ENCODE data around the gene PRDM16.

Gene PRDM16

DNA sequence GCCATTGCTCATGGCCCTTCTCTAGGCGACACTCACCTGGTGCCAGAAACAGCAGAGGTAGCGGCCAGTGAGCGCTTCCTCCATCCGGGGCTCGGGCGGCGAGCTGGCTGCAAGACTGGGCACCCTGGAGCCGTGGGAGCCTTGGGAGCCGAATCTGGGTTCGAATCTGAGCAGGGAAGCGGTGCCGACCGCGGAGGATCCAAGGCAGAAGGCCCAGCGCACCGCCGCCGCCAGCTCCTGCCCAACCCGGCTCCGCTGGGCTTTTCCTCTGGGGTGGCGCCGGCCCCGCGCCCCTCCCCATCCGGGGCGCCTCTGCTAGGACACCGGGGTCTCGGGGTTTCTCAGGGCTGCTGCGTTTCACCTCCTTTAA, 1.7 kb upstream of the PRDM16 start:
- 0 out of 2 replicates have a peak, but pooled peaks have one; percentile 49 for TF ChIP-seq ZNF449 (tag by site-specific recombination; IDR thresholded peaks at IDR 0.05)
- TF ChIP-seq ZNF354C (tag by site-specific recombination; IDR thresholded peaks at IDR 0.05; ENCODE audit: borderline replicate concordance, low read depth): no peak
- Histone ChIP-seq H3K4me1 (ENCODE audit: control insufficient read depth, insufficient read depth, low read length) (no peaks in the 10 kb centered on the region; the same call in 1 of the 2 replicates), H3K9me3 (ENCODE audit: control insufficient read depth, insufficient read depth, low read depth, low read length) (no peaks in the 10 kb centered on the region), H3K4me3 (ENCODE audit: low read depth, low read length) (no peak overlapping the region), H3K27ac (ENCODE audit: extremely low read depth, low read depth, low read length) (no peak overlapping the region), H3K36me3 (ENCODE audit: control insufficient read depth in 2 of 2, insufficient read depth in 1 of 2, low read length in 2 of 2) (no peaks in the 10 kb centered on the region)
- CTCF ChIA-PET: no interaction called here
- POLR2A ChIA-PET: no interaction called here

GRCh38 chr1:3067671-3068563, 1.1 kb upstream of the PRDM16 start:
- Histone ChIP-seq H3K36me3 (ENCODE audit: control insufficient read depth in 2 of 2, insufficient read depth in 1 of 2, low read length in 2 of 2) (no peaks in the 10 kb centered on the region), H3K4me3 (ENCODE audit: low read depth, low read length) (no peak overlapping the region), H3K27ac (ENCODE audit: extremely low read depth, low read depth, low read length) (peak overlapping the region; percentile 46; the same call in 1 of the 2 replicates), H3K4me1 (ENCODE audit: control insufficient read depth, insufficient read depth, low read length) (no peaks in the 10 kb centered on the region; the same call in 1 of the 2 replicates), H3K9me3 (ENCODE audit: control insufficient read depth, insufficient read depth, low read depth, low read length) (no peaks in the 10 kb centered on the region)
- TF ChIP-seq ZNF394 (tag by site-specific recombination; IDR thresholded peaks at IDR 0.05; ENCODE audit: borderline replicate concordance) (no peak), PRDM4 (tag by site-specific recombination; IDR thresholded peaks at IDR 0.05) (no peak)
- CTCF ChIA-PET: no interaction called here
- POLR2A ChIA-PET: no interaction called here

GRCh38 chr1:3069491-3070308, 697 bp downstream of the PRDM16 start:
- Histone ChIP-seq H3K27ac (ENCODE audit: extremely low read depth, low read depth, low read length) (peak overlapping the region; percentile 86), H3K36me3 (ENCODE audit: control insufficient read depth in 2 of 2, insufficient read depth in 1 of 2, low read length in 2 of 2) (no peaks in the 10 kb centered on the region), H3K9me3 (ENCODE audit: control insufficient read depth, insufficient read depth, low read depth, low read length) (no peaks in the 10 kb centered on the region), H3K4me3 (ENCODE audit: low read depth, low read length) (peak overlapping the region; percentile 37), H3K4me1 (ENCODE audit: control insufficient read depth, insufficient read depth, low read length) (no peaks in the 10 kb centered on the region; the same call in 1 of the 2 replicates)
- POLR2A ChIA-PET: no interaction called here
- CTCF ChIA-PET: interaction anchor here (0.7 kb wide), 1 partner anchor 138 kb away, joined by 4 read pairs; no protein-coding TSS in a partner anchor
- peak; percentile 20; the same call in 1 of the 2 replicates for TF ChIP-seq ZNF341 (tag by site-specific recombination; IDR thresholded peaks at IDR 0.05; ENCODE audit: low read depth)
- TF ChIP-seq, protein P1, sequence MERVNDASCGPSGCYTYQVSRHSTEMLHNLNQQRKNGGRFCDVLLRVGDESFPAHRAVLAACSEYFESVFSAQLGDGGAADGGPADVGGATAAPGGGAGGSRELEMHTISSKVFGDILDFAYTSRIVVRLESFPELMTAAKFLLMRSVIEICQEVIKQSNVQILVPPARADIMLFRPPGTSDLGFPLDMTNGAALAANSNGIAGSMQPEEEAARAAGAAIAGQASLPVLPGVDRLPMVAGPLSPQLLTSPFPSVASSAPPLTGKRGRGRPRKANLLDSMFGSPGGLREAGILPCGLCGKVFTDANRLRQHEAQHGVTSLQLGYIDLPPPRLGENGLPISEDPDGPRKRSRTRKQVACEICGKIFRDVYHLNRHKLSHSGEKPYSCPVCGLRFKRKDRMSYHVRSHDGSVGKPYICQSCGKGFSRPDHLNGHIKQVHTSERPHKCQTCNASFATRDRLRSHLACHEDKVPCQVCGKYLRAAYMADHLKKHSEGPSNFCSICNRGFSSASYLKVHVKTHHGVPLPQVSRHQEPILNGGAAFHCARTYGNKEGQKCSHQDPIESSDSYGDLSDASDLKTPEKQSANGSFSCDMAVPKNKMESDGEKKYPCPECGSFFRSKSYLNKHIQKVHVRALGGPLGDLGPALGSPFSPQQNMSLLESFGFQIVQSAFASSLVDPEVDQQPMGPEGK (tag by site-specific recombination; IDR thresholded peaks at IDR 0.05): no peak
- no peak for TF ChIP-seq BCL11A (tag by site-specific recombination; IDR thresholded peaks at IDR 0.05; ENCODE audit: low read depth)
- no peak for TF ChIP-seq ZNF423 (tag by site-specific recombination; IDR thresholded peaks at IDR 0.05)
- TF ChIP-seq ZNF449 (tag by site-specific recombination; IDR thresholded peaks at IDR 0.05): no peak
- no peak for TF ChIP-seq ZNF311 (tag by site-specific recombination; IDR thresholded peaks at IDR 0.05; ENCODE audit: borderline replicate concordance)
- no peak for TF ChIP-seq ZNF629 (tag by site-specific recombination; IDR thresholded peaks at IDR 0.05)
- no peak for TF ChIP-seq ZNF701 (tag by site-specific recombination; IDR thresholded peaks at IDR 0.05)
- peak; percentile 78 for TF ChIP-seq ZNF596 (tag by site-specific recombination; IDR thresholded peaks at IDR 0.05)
- no peak for TF ChIP-seq ZBTB48 (tag by site-specific recombination; IDR thresholded peaks at IDR 0.05)
- no peak for TF ChIP-seq HOXA7 (CRISPR knock-in tag; IDR thresholded peaks at IDR 0.05; ENCODE audit: borderline replicate concordance)
- 0 out of 2 replicates have a peak, but pooled peaks have one; percentile 37 for TF ChIP-seq ZNF660 (tag by site-specific recombination; IDR thresholded peaks at IDR 0.05)
- peak; percentile 84; the same call in 1 of the 2 replicates for TF ChIP-seq ZNF561 (tag by site-specific recombination; IDR thresholded peaks at IDR 0.05; ENCODE audit: borderline replicate concordance)
- TF ChIP-seq, protein P2, sequence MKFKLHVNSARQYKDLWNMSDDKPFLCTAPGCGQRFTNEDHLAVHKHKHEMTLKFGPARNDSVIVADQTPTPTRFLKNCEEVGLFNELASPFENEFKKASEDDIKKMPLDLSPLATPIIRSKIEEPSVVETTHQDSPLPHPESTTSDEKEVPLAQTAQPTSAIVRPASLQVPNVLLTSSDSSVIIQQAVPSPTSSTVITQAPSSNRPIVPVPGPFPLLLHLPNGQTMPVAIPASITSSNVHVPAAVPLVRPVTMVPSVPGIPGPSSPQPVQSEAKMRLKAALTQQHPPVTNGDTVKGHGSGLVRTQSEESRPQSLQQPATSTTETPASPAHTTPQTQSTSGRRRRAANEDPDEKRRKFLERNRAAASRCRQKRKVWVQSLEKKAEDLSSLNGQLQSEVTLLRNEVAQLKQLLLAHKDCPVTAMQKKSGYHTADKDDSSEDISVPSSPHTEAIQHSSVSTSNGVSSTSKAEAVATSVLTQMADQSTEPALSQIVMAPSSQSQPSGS (tag by site-specific recombination; IDR thresholded peaks at IDR 0.05; ENCODE audit: low read depth): no peak
- no peak for TF ChIP-seq GLIS2 (tag by site-specific recombination; IDR thresholded peaks at IDR 0.05)
